TTC549 (cell line): ENCODE results near the gene HEPN1.
"Not testable (repeated sequence)": the region's sequence is repeated elsewhere in the genome, so short reads cannot be mapped to it uniquely, and the experiment has no call there.

ENCODE experiments used
- FAIRE-seq: peaks from 2 replicates; lab custom pipeline; 2012; peaks lifted over from hg19 to GRCh38; lab: Jason Lieb, UNC

The HEPN1 gene

GRCh38 chr11:124942466-124943253 is 23.6 kb downstream of the HEPN1 start:
- no peak for FAIRE-seq

- no peak for FAIRE-seq
Observed at GRCh38 chr11:124943254-124943616, 24.2 kb downstream of the HEPN1 start.

- no peak for FAIRE-seq
Observed at GRCh38 chr11:124943741-124944140, 24.7 kb downstream of the HEPN1 start.

GRCh38 chr11:124944565-124944964 is 25.5 kb downstream of the HEPN1 start:
- FAIRE-seq, result no peak

GRCh38 chr11:124945826-124946225 is 26.8 kb downstream of the HEPN1 start:
- FAIRE-seq, result no peak

GRCh38 chr11:124946735-124947141 is 27.7 kb downstream of the HEPN1 start:
- no peak for FAIRE-seq

- FAIRE-seq, result no peak
Observed at GRCh38 chr11:124950601-124951330, 31.7 kb downstream of the HEPN1 start.

GRCh38 chr11:124951341-124951740 is 32.3 kb downstream of the HEPN1 start:
- no peak for FAIRE-seq

GRCh38 chr11:124953753-124954589 is 34.9 kb downstream of the HEPN1 start, which contains the start of gene CCDC15:
Gene CCDC15, plus strand, starts transcription at chr11:124954202. Its CDS starts 531 bp downstream, at chr11:124954733.
- peak; percentile 91 for FAIRE-seq

GRCh38 chr11:124954590-124954955 is 35.5 kb downstream of the HEPN1 start:
- FAIRE-seq, result no peak

GRCh38 chr11:124955035-124955434 is 36.0 kb downstream of the HEPN1 start:
- FAIRE-seq, result no peak

- peak; percentile 94 for FAIRE-seq
Observed at GRCh38 chr11:124961972-124962609, 43.0 kb downstream of the HEPN1 start.

- FAIRE-seq, result not testable (repeated sequence)
Observed at GRCh38 chr11:124968197-124968596, 49.1 kb downstream of the HEPN1 start.
